ENCODE data around the gene IL13. TPM values are rescaled to one million over a fixed set of nuclear protein-coding genes. Genes with fewer than 3 reads are reported as not detected.

Gene IL13
- total RNA-seq, 2 donors from 2014 or later = not detected

- H3K4me3 ChIP-seq (ENCODE audit: low read length) = no peak overlapping the region
- no peaks in the 10 kb centered on the region for H3K4me1 ChIP-seq (ENCODE audit: control insufficient read depth, insufficient read depth, low read length)
- Mint-ChIP-seq H3K4me1 (peaks cover 2% of the 10 kb centered on the region), H3K27ac (no peak overlapping the region), H3K27me3 (ENCODE audit: insufficient read depth) (peaks cover 49% of the 10 kb centered on the region), H3K36me3 (ENCODE audit: low read depth) (peaks cover 2% of the 10 kb centered on the region), H3K9me3 (peaks cover 5% of the 10 kb centered on the region), H3K4me3 (peak overlapping the region; percentile 32)
- peaks cover 44% of the 10 kb centered on the region for H3K27me3 ChIP-seq (ENCODE audit: control insufficient read depth, insufficient read depth, low read length, poor library complexity, severe bottlenecking)
- WGBS, 2 experiments (ENCODE audit: insufficient coverage in 1 of 2, insufficient read length in 1 of 2) = 19% methylated on average over 37 to 92 of the region's 92 CpGs
- no peaks in the 10 kb centered on the region for H3K9me3 ChIP-seq (ENCODE audit: control insufficient read depth, low read length)
- DNase-seq = peak; percentile 74
- no peaks in the 10 kb centered on the region for H3K36me3 ChIP-seq (ENCODE audit: control insufficient read depth, insufficient read depth, low read length)
- H3K9ac ChIP-seq (ENCODE audit: extremely low read depth, low read length, poor library complexity, severe bottlenecking) = no peak overlapping the region
- no peak overlapping the region for H3K27ac ChIP-seq (ENCODE audit: low read depth, low read length)
- no peak for TF ChIP-seq CTCF (conservative IDR thresholded peaks at IDR 0.05)
These were observed 1.9 kb upstream of the IL13 start for GRCh38 chr5:132655821-132656773.

GRCh38 chr5:132656774-132657355 lies 1.1 kb upstream of the IL13 start:
- no peak overlapping the region for H3K9ac ChIP-seq (ENCODE audit: extremely low read depth, low read length, poor library complexity, severe bottlenecking)
- no peaks in the 10 kb centered on the region for H3K4me1 ChIP-seq (ENCODE audit: control insufficient read depth, insufficient read depth, low read length)
- H3K27me3 Mint-ChIP-seq (ENCODE audit: insufficient read depth) = peaks cover 48% of the 10 kb centered on the region
- H3K9me3 Mint-ChIP-seq = peaks cover 5% of the 10 kb centered on the region
- H3K4me1 Mint-ChIP-seq = peaks cover 3% of the 10 kb centered on the region
- WGBS, 2 experiments (ENCODE audit: insufficient coverage in 1 of 2, insufficient read length in 1 of 2) = 86 to 90% methylated on average over 2 to 12 of the region's 12 CpGs
- no peak for TF ChIP-seq CTCF (conservative IDR thresholded peaks at IDR 0.05)
- no peak overlapping the region for H3K4me3 Mint-ChIP-seq
- no peak for DNase-seq
- H3K27me3 ChIP-seq (ENCODE audit: control insufficient read depth, insufficient read depth, low read length, poor library complexity, severe bottlenecking) = peaks cover 44% of the 10 kb centered on the region
- peaks cover 2% of the 10 kb centered on the region for H3K36me3 Mint-ChIP-seq (ENCODE audit: low read depth)
- no peak overlapping the region for H3K27ac ChIP-seq (ENCODE audit: low read depth, low read length)
- no peaks in the 10 kb centered on the region for H3K36me3 ChIP-seq (ENCODE audit: control insufficient read depth, insufficient read depth, low read length)
- H3K4me3 ChIP-seq (ENCODE audit: low read length) = no peak overlapping the region
- H3K27ac Mint-ChIP-seq = no peak overlapping the region
- H3K9me3 ChIP-seq (ENCODE audit: control insufficient read depth, low read length) = no peaks in the 10 kb centered on the region

- DNase-seq = no peak
- WGBS, 2 experiments (ENCODE audit: insufficient coverage in 1 of 2, insufficient read length in 1 of 2) = 91 to 92% methylated on average over 7 to 9 of the region's 9 CpGs
- peaks cover 5% of the 10 kb centered on the region for H3K9me3 Mint-ChIP-seq
- no peak for TF ChIP-seq CTCF (conservative IDR thresholded peaks at IDR 0.05)
- peaks cover 8% of the 10 kb centered on the region for H3K4me1 Mint-ChIP-seq
- H3K27me3 Mint-ChIP-seq (ENCODE audit: insufficient read depth) = peaks cover 44% of the 10 kb centered on the region
- Histone ChIP-seq H3K27ac (ENCODE audit: low read depth, low read length) (no peak overlapping the region), H3K36me3 (ENCODE audit: control insufficient read depth, insufficient read depth, low read length) (no peaks in the 10 kb centered on the region), H3K9me3 (ENCODE audit: control insufficient read depth, low read length) (no peaks in the 10 kb centered on the region), H3K9ac (ENCODE audit: extremely low read depth, low read length, poor library complexity, severe bottlenecking) (no peak overlapping the region), H3K4me1 (ENCODE audit: control insufficient read depth, insufficient read depth, low read length) (no peaks in the 10 kb centered on the region), H3K4me3 (ENCODE audit: low read length) (no peak overlapping the region), H3K27me3 (ENCODE audit: control insufficient read depth, insufficient read depth, low read length, poor library complexity, severe bottlenecking) (peaks cover 44% of the 10 kb centered on the region)
- no peak overlapping the region for H3K27ac Mint-ChIP-seq
- peaks cover 2% of the 10 kb centered on the region for H3K36me3 Mint-ChIP-seq (ENCODE audit: low read depth)
- no peak overlapping the region for H3K4me3 Mint-ChIP-seq
These were observed 669 bp downstream of the IL13 start for GRCh38 chr5:132658381-132659302.
